CD14-positive monocyte (primary cell): ENCODE data around the gene CCDC54. TPM values are rescaled to one million over a fixed set of nuclear protein-coding genes. Genes with fewer than 3 reads are reported as not detected.

Experiments used
- DNase-seq, 3 donors: peaks; one replicate each; pipeline ENCODE4 v3.0.0-alpha.2; 2011 to 2022
- H2AFZ ChIP-seq: 2 replicates; pipeline ENCODE4 v1.6.0; 2012; ENCODE audit warnings: mild to moderate bottlenecking, low read depth, low read length, inconsistent platforms; ENCODE audit not compliant: insufficient read depth, poor library complexity, severe bottlenecking
- H3K27ac ChIP-seq, 2 donors: 1 replicate in 1 of 2; 2 replicates in 1 of 2; pipeline ENCODE4 v1.5.1; 2012 to 2013; ENCODE audit warnings: low read length in 2 of 2, control low read depth in 1 of 2, inconsistent platforms in 1 of 2, low read depth in 1 of 2, mild to moderate bottlenecking in 1 of 2
- H3K27me3 ChIP-seq, 2 donors: one replicate each; pipeline versions ENCODE4 v1.6.0 to v1.6.1; 2011 to 2013; ENCODE audit warnings: low read length in 2 of 2; ENCODE audit not compliant: control insufficient read depth in 2 of 2, insufficient read depth in 2 of 2
- H3K36me3 ChIP-seq, 2 donors: replicated peaks in 1 of 2; 1 replicate in 1 of 2; 2 replicates in 1 of 2; pipeline versions ENCODE4 v1.5.1 to v1.6.1; 2012 to 2013; ENCODE audit warnings: low read length in 2 of 2, control low read depth in 1 of 2, inconsistent platforms in 1 of 2, mild to moderate bottlenecking in 1 of 2; ENCODE audit not compliant: insufficient read depth in 2 of 2, control insufficient read depth in 1 of 2
- H3K4me1 ChIP-seq, 2 donors: 1 replicate in 1 of 2; 2 replicates in 1 of 2; pipeline versions ENCODE4 v1.5.1 to v1.6.1; 2012 to 2013; ENCODE audit warnings: low read length in 2 of 2, control low read depth in 1 of 2, inconsistent platforms in 1 of 2, mild to moderate bottlenecking in 1 of 2, moderate library complexity in 1 of 2; ENCODE audit not compliant: insufficient read depth in 2 of 2, control insufficient read depth in 1 of 2
- H3K4me2 ChIP-seq: replicated peaks from 2 replicates; pipeline ENCODE3; 2012; ENCODE audit warnings: low read length, moderate library complexity, mild to moderate bottlenecking; ENCODE audit not compliant: poor library complexity, severe bottlenecking; ENCODE audit errors: extremely low read depth
- H3K4me3 ChIP-seq, 3 experiments: fragments of 200-600 bp in 1 of 3; sonication (generic) in 1 of 3; replicated peaks in 1 of 3; 1 replicate in 2 of 3; 2 replicates in 1 of 3; pipeline ENCODE4 v1.5.1; 2011 to 2013; ENCODE audit warnings: low read length in 3 of 3, mild to moderate bottlenecking in 3 of 3, control low read depth in 2 of 3, low read depth in 2 of 3, inconsistent platforms in 1 of 3, moderate library complexity in 1 of 3
- H3K79me2 ChIP-seq: 2 replicates; pipeline ENCODE4 v1.6.0; 2012; ENCODE audit warnings: mild to moderate bottlenecking, control low read depth, inconsistent platforms, low read length, moderate library complexity; ENCODE audit not compliant: insufficient read depth
- H3K9ac ChIP-seq: 2 replicates; pipeline ENCODE4 v1.6.0; 2017; ENCODE audit warnings: low read length, mild to moderate bottlenecking; ENCODE audit not compliant: insufficient read depth, poor library complexity, severe bottlenecking
- H3K9me3 ChIP-seq, 2 donors: replicated peaks in 1 of 2; 1 replicate in 1 of 2; 2 replicates in 1 of 2; pipeline versions ENCODE4 v1.5.1 to v1.6.1; 2012 to 2013; ENCODE audit warnings: low read length in 2 of 2, control low read depth in 1 of 2; ENCODE audit not compliant: control insufficient read depth in 1 of 2, insufficient read depth in 1 of 2
- H4K20me1 ChIP-seq: 2 replicates; pipeline ENCODE4 v1.6.0; 2012; ENCODE audit warnings: mild to moderate bottlenecking, low read length, control low read depth, moderate library complexity; ENCODE audit not compliant: insufficient read depth
- H3K27ac Mint-ChIP-seq, 7 donors: one replicate each; pipeline ENCODE4 v1.8.0; 2020; ENCODE audit warnings: mild to moderate bottlenecking in 7 of 7, mixed read lengths in 7 of 7, moderate library complexity in 6 of 7, inconsistent platforms in 2 of 7
- H3K27me3 Mint-ChIP-seq, 3 donors: one replicate each; pipeline ENCODE4 v1.8.0; 2021 to 2022; ENCODE audit warnings: low read depth in 3 of 3, mild to moderate bottlenecking in 3 of 3, mixed read lengths in 3 of 3, moderate library complexity in 3 of 3, inconsistent platforms in 1 of 3
- H3K36me3 Mint-ChIP-seq, 2 donors: one replicate each; pipeline ENCODE4 v1.8.0; 2020; ENCODE audit warnings: mixed read lengths in 2 of 2, inconsistent platforms in 1 of 2, mild to moderate bottlenecking in 1 of 2
- H3K4me1 Mint-ChIP-seq: one replicate; pipeline ENCODE4 v1.8.0; 2020; ENCODE audit warnings: mild to moderate bottlenecking, mixed read lengths
- H3K4me3 Mint-ChIP-seq, 2 donors: one replicate each; pipeline ENCODE4 v1.8.0; 2020; ENCODE audit warnings: mild to moderate bottlenecking in 2 of 2, mixed read lengths in 2 of 2, moderate library complexity in 1 of 2
- H3K9me3 Mint-ChIP-seq, 7 donors: one replicate each; pipeline ENCODE4 v1.8.0; 2020 to 2022; ENCODE audit warnings: mixed read lengths in 7 of 7, mild to moderate bottlenecking in 6 of 7, moderate library complexity in 6 of 7, inconsistent platforms in 2 of 7
- WGBS: methylation state at CpG from one replicate; pipeline ENCODE4 v1.1.5; 2013; ENCODE audit warnings: missing lambda C conversion rate; ENCODE audit not compliant: insufficient coverage; 5-methylcytosine and 5-hydroxymethylcytosine counted together
- intact Hi-C, 2 donors: fragments of 100-400 bp; cut with micrococcal nuclease; formaldehyde crosslinking; loops; one replicate each; pipeline versions ENCODE4 v1.15.0 to v1.15.1; 2023
- polyA plus RNA-seq, 3 donors: library from polyadenylated mRNA; depleted of rRNA in 1 of 3; unstranded in 2 of 3; stranded (reverse) in 1 of 3; fragments of 300-500 nt in 2 of 3; fragments of >200 nt in 1 of 3; fragmentation: Illumina TruSeq in 2 of 3; gene quantifications; 1 replicate in 2 of 3; 2 replicates in 1 of 3; pipeline ENCODE4 v1.2.3, GENCODE V29; 2012 to 2021
- TF ChIP-seq, protein P1 (sequence below): fragments of 200-600 bp; IDR thresholded peaks from one replicate; pipeline ENCODE4 v1.8.0; 2022; ENCODE audit warnings: antibody characterized with exemption, mild to moderate bottlenecking

CCDC54 gene
- polyA plus RNA-seq, 3 donors: not detected

DNA sequence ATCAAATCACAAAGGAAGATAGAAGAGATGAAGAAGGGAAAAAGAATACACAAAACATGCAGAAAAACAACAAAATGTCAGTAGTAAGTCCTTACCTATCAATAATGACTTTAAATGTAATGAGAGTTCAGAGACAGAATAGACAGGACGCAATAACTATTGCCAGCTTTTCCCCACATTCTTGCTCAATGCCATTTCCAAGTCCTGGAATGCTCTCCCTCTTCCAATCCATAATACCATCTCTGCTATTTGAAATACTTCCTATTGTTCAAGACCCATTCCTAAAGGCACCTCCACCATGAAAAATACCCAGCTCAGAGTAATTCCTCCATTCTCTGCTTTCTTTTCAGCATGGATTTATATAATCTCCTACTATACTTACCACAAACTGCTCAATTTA, 33.4 kb downstream of the CCDC54 start:
- Histone ChIP-seq H3K27me3 (no peaks in the 10 kb centered on the region), H3K9me3 (peaks cover 7 to 17% of the 10 kb centered on the region in 2 donors), H3K36me3 (no peaks in the 10 kb centered on the region), H3K4me3 (no peak overlapping the region), H3K27ac (no peak overlapping the region), H3K4me2 (no peak overlapping the region), H4K20me1 (no peaks in the 10 kb centered on the region), H2AFZ (no peak overlapping the region), H3K4me1 (no peaks in the 10 kb centered on the region), H3K9ac (no peak overlapping the region), H3K79me2 (no peaks in the 10 kb centered on the region)
- intact Hi-C loops: no loop called here
- no peaks in the 10 kb centered on the region for H3K36me3 Mint-ChIP-seq
- no peak overlapping the region for H3K4me3 Mint-ChIP-seq
- WGBS: no CpG with 5 or more reads among the region's 1 CpG
- TF ChIP-seq, protein P1, sequence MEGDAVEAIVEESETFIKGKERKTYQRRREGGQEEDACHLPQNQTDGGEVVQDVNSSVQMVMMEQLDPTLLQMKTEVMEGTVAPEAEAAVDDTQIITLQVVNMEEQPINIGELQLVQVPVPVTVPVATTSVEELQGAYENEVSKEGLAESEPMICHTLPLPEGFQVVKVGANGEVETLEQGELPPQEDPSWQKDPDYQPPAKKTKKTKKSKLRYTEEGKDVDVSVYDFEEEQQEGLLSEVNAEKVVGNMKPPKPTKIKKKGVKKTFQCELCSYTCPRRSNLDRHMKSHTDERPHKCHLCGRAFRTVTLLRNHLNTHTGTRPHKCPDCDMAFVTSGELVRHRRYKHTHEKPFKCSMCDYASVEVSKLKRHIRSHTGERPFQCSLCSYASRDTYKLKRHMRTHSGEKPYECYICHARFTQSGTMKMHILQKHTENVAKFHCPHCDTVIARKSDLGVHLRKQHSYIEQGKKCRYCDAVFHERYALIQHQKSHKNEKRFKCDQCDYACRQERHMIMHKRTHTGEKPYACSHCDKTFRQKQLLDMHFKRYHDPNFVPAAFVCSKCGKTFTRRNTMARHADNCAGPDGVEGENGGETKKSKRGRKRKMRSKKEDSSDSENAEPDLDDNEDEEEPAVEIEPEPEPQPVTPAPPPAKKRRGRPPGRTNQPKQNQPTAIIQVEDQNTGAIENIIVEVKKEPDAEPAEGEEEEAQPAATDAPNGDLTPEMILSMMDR: no peak
- no peak for DNase-seq
- H3K27ac Mint-ChIP-seq: no peak overlapping the region
- no peaks in the 10 kb centered on the region for H3K4me1 Mint-ChIP-seq
- peaks cover 9 to 23% (median 17%) of the 10 kb centered on the region in 7 donors for H3K9me3 Mint-ChIP-seq
- peaks cover 0 to 2% (median 0%) of the 10 kb centered on the region in 3 donors for H3K27me3 Mint-ChIP-seq

DNA sequence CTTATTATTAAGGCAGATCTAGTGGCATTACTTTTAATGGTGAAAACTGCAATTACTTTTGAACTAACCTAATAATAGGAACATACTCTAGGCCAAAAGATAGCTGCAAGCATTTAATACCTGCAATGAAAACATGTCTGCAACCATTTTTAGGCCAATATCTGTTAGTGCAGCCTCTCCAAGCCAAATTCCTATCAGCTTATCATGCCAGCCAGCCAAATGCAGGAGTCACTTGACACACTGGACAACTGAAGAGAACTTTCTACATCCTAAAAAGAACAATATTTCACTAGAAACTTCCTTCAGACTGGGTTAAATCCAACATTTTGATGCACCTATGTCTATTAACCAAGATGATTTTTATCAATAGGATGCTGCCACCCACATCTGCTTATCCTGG, 33.8 kb downstream of the CCDC54 start:
- Histone ChIP-seq H3K9ac (no peak overlapping the region), H3K27ac (no peak overlapping the region), H4K20me1 (no peaks in the 10 kb centered on the region), H2AFZ (no peak overlapping the region), H3K4me3 (no peak overlapping the region), H3K27me3 (no peaks in the 10 kb centered on the region), H3K4me1 (no peaks in the 10 kb centered on the region), H3K79me2 (no peaks in the 10 kb centered on the region), H3K9me3 (peaks cover 7 to 17% of the 10 kb centered on the region in 2 donors), H3K4me2 (no peak overlapping the region), H3K36me3 (no peaks in the 10 kb centered on the region)
- peaks cover 0 to 2% (median 0%) of the 10 kb centered on the region in 3 donors for H3K27me3 Mint-ChIP-seq
- TF ChIP-seq, protein P1: no peak
- no peak overlapping the region for H3K4me3 Mint-ChIP-seq
- no peaks in the 10 kb centered on the region for H3K4me1 Mint-ChIP-seq
- DNase-seq: no peak
- no peak overlapping the region for H3K27ac Mint-ChIP-seq
- intact Hi-C loops: no loop called here
- H3K36me3 Mint-ChIP-seq: no peaks in the 10 kb centered on the region
- peaks cover 9 to 23% (median 17%) of the 10 kb centered on the region in 7 donors for H3K9me3 Mint-ChIP-seq
